Activated naive CD8-positive, alpha-beta T cell treated with anti-CD3 and anti-CD28 coated beads, Interleukin-2, amount 50 U/mL, for 16 hours (primary cell): ENCODE results near the gene POLR1F.
"Not testable (repeated sequence)": the region's sequence is repeated elsewhere in the genome, so short reads cannot be mapped to it uniquely, and the experiment has no call there.

Experiments used
- DNase-seq: peaks from one replicate; pipeline ENCODE4 v3.0.0-alpha.2; 2020; ENCODE audit warnings: low read depth, low spot score

POLR1F gene, protein sequence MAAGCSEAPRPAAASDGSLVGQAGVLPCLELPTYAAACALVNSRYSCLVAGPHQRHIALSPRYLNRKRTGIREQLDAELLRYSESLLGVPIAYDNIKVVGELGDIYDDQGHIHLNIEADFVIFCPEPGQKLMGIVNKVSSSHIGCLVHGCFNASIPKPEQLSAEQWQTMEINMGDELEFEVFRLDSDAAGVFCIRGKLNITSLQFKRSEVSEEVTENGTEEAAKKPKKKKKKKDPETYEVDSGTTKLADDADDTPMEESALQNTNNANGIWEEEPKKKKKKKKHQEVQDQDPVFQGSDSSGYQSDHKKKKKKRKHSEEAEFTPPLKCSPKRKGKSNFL

GRCh38 chr7:19708397-19709248 is at the start of gene POLR1F:
Gene POLR1F (minus strand): TSS chr7:19709037. CDS start chr7:19709016, 21 bp downstream.
- peak; percentile 81 for DNase-seq

- DNase-seq: no peak
Observed at GRCh38 chr7:19754521-19755116, 45.8 kb upstream of the POLR1F start.

DNA sequence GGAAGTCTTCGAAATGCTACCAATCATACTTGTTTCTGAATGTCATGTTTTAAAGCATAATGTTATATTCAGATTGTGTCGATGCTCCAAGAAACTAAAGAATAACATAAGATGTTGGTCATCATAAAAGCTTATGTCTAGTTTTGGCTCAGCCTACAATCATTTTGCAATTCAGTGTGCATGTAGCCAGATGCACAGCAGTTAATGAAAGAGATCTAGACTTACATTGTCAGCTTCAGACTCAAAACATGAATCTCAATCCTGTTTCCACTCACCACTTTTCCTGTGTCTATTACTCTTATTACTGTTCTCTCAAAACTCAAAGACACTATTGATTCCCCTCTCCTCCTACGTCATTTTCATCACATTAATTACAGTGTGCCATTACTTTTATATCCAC is 43.2 kb upstream of the POLR1F start:
- DNase-seq: no peak

DNA sequence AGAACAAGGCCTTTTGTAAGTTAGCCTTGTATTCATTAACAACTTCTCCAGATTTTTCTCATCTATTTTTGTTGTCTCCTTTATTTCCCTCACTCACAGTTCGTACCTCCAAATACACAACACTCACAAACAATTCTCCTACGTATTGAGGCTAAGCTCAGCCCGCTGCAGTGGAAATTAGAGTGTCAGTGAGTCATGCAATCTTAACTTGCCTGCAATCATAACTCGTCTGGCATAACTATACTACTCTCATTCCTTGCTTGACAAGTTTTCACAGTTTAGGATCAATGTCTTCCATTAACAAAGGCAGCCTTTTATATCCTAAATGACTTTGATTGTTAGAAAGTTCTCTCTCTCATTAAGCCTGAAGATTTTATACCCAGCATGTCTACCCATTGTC is 40.8 kb upstream of the POLR1F start:
- no peak for DNase-seq

GRCh38 chr7:19747740-19748339 is 39.0 kb upstream of the POLR1F start:
- no peak for DNase-seq

DNA sequence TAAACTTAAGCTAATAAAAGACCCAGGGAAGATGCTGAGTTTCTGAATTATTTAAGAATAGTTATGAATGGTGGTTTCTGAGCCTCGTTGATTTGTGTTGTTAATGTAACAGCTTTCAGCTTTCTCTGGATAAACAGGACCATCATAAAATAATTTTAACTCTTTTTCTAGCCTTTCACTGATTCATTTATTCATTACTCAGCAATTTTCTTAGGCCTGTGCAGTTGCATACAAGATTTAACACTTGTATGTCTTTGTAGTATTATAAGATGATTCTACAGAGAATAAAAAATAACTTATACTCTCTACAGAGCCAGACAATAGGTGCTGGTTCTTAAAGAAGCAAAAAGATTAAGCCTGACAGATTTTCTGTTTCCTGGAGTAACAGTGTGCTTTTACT is 35.2 kb upstream of the POLR1F start:
- DNase-seq: no peak

DNA sequence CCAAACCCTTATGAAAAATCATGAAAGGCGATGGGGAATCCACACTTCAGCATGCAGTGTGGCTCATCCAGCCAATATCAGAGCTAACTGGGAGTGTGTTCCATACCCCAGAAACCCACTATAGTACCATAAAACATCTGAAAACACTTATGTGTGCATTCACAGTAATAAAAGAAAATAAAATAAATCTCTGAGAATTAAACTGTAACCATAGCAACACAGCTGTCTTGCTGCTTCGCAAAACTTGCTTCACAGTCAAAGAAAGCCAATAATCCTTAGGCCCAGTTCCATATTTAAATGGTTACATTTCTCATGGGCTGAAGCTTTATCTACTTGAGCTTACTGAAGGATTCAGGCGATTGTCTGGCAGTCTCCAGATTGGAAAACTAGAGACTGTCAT is 19.9 kb upstream of the POLR1F start:
- no peak for DNase-seq

- no peak for DNase-seq
Observed at GRCh38 chr7:19725770-19726169, 16.9 kb upstream of the POLR1F start.

- DNase-seq: no peak
Observed at GRCh38 chr7:19715499-19715898, 6.7 kb upstream of the POLR1F start.

DNA sequence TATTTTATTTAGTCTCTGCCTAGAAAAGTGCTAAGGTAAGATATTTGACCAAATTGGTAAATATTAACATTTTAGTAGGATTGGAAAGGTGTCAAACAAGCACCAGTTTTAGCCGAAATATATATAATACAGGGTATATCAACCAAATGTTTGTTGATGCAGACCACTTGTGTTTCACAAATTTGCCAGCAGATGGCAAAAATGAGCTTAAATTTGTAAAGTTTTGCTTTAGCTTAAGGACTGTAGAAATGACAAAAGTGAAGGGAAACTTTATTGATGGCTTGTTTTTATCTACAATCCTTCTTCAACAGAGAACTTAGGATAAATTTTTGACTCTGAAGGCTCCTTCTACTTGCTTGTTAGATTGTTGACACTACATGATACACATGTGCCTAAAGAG is 4.8 kb upstream of the POLR1F start:
- DNase-seq: no peak

DNA sequence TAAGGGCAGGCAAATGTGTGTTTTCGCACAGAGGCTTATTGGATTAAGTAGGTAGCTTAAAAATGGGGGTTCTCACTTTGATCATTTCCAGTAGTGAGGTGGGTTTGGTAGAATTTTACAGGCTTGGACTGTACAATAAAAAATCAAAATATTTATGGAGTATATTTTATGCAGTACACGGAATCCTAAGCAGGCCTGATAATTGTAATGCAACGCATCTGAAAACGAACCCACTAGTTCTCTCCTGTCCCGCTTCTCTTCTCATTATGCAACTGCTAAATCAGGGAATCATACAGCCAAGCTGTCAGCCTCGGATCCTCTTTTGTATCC is 377 bp upstream of the POLR1F start:
- DNase-seq: no peak

GRCh38 chr7:19707240-19707639 is 1.6 kb downstream of the POLR1F start:
- DNase-seq: no peak

- DNase-seq: no peak
Observed at GRCh38 chr7:19705663-19706062, 3.2 kb downstream of the POLR1F start.

DNA sequence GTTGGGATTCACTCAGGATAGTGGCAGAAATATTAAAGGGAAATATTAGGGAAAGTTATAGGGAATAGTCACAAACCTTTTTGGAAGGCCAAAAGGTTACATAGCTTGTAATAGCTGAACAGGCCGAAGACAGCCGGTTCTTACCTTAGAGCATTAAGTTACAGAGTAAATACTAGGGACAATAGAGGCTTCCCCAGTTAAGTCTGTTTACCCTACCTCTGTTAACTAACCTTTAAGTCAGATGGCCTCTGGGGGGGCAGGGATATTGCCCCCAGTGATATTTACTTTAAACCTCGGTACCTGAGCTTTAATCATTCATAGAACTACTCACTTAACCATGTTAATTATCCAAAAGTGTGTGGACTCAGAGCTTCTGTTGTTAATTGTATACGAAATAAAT is 7.4 kb downstream of the POLR1F start:
- DNase-seq: no peak

DNA sequence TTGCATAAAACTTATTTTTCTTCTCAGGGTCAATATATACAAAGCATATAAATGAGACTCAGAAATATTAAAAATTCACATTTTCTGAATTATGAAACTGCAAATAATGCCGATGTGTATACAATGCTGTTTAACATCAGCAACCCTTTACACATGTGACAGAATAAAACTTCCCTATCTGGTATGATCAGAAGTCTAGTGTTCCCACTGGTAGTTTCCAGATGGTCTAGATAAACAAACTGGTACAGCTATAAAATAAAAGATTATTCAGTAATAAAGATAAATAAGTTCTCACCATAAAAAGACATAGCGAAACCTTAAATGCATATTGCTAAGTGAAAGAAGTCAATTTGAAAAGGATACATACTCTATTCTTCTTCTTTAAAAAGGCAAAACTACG is 7.9 kb downstream of the POLR1F start:
- no peak for DNase-seq

- DNase-seq: no peak
Observed at GRCh38 chr7:19698331-19698730, 10.5 kb downstream of the POLR1F start.

DNA sequence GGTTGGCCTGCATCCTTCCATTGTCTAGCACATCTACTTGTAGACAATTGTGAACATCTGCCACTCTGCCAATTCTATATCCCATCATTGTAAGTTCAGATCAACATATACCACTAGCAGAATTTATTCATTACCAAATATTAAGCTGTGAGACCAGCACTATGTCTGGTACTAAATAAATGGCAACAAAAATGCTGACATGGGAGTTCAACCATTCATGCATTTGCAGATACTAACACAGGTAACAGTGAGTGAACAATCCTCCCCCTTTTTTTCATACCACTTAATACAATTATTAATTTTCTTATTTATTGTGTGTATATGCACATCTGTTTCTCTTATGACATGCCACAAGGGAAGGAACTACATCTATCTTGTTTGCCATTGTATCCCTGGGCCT is 11.9 kb downstream of the POLR1F start:
- no peak for DNase-seq

- no peak for DNase-seq
Observed at GRCh38 chr7:19692111-19692828, 16.6 kb downstream of the POLR1F start.

DNA sequence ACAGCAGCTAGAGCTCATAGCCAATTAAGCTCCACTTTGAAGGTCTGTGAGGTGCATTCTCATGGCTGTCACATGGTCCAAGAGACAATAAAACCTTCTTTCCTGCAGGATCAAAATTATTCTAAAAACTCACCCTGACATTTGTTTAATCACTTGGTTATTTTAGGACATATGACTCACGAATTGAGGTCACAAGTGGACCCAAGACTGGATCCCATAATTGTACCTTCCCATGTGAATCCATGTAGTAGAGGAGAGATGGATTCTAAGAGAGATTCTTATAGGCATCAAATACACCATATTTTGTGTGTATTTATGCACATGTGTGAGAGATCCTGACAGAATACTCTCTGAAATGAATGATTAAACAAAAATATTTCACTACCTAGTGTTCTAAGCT is 18.1 kb downstream of the POLR1F start:
- no peak for DNase-seq

- not testable (repeated sequence) for DNase-seq
Observed at GRCh38 chr7:19689130-19689529, 19.7 kb downstream of the POLR1F start.

- no peak for DNase-seq
Observed at GRCh38 chr7:19681596-19681995, 27.2 kb downstream of the POLR1F start.

GRCh38 chr7:19677180-19677579 is 31.7 kb downstream of the POLR1F start:
- DNase-seq: no peak
